ENCODE measurements around the gene HDC. TPM values are rescaled to one million over a fixed set of nuclear protein-coding genes. Genes with fewer than 3 reads are reported as not detected.

Gene HDC
- polyA plus RNA-seq, 1 experiment, result not detected

DNA sequence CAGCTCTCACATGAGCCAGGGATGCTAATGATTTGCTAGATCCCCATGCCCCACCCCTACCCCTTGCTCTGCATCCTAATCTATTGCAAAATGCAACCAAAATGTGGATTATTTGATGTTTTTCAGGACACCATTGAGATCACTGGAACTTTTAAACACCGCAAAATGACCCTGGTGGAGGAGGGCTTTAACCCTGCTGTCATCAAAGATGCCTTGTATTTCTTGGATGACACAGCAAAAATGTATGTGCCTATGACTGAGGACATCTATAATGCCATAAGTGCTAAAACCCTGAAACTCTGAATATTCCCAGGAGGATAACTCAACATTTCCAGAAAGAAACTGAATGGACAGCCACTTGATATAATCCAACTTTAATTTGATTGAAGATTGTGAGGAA, 29.7 kb downstream of the HDC start:
- no peaks in the 10 kb centered on the region for H3K27me3 ChIP-seq (ENCODE audit: control insufficient read depth, insufficient read depth, low read length)
- no peaks in the 10 kb centered on the region for H3K9me3 ChIP-seq (ENCODE audit: control insufficient read depth, insufficient read depth, low read length)
- TF ChIP-seq, protein P1, sequence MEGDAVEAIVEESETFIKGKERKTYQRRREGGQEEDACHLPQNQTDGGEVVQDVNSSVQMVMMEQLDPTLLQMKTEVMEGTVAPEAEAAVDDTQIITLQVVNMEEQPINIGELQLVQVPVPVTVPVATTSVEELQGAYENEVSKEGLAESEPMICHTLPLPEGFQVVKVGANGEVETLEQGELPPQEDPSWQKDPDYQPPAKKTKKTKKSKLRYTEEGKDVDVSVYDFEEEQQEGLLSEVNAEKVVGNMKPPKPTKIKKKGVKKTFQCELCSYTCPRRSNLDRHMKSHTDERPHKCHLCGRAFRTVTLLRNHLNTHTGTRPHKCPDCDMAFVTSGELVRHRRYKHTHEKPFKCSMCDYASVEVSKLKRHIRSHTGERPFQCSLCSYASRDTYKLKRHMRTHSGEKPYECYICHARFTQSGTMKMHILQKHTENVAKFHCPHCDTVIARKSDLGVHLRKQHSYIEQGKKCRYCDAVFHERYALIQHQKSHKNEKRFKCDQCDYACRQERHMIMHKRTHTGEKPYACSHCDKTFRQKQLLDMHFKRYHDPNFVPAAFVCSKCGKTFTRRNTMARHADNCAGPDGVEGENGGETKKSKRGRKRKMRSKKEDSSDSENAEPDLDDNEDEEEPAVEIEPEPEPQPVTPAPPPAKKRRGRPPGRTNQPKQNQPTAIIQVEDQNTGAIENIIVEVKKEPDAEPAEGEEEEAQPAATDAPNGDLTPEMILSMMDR (IDR thresholded peaks at IDR 0.05; ENCODE audit: low read depth, low read length), result no peak
- CTCF ChIA-PET, result no interaction called here
- DNase-seq (ENCODE audit: low read depth, low spot score), result no peak
- no peak overlapping the region for H3K27ac ChIP-seq (ENCODE audit: low read depth, low read length)
- H3K4me3 ChIP-seq (ENCODE audit: low read depth, low read length), result no peak overlapping the region
- POLR2A ChIA-PET, result no interaction called here

DNA sequence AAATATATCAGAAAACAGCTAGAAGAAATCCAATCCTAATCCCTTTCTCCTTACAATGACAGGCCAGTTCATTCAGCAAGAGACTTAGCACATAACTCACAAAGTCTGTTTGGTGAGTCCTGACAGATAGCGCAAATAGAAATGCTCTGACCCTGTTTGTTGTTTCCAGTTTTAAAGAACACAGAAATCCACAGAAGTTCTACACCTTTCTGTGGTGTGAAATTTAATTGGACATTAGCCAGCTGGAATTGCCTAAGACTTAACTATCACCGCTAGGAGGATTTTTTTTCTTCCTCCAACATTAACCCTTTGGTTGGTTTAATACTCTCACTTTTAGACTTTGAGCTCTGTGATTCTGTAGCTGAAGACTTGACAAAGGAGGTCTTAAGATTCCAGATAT, 30.8 kb downstream of the HDC start:
- TF ChIP-seq, protein P1 (IDR thresholded peaks at IDR 0.05; ENCODE audit: low read depth, low read length), result no peak
- DNase-seq (ENCODE audit: low read depth, low spot score), result no peak
- H3K9me3 ChIP-seq (ENCODE audit: control insufficient read depth, insufficient read depth, low read length), result no peaks in the 10 kb centered on the region
- ChIA-PET POLR2A (no interaction called here), CTCF (interaction anchor here (0.7 kb wide), 1 partner anchor 35 kb away, joined by 4 read pairs; no protein-coding TSS in a partner anchor)
- H3K27me3 ChIP-seq (ENCODE audit: control insufficient read depth, insufficient read depth, low read length), result no peaks in the 10 kb centered on the region
- H3K27ac ChIP-seq (ENCODE audit: low read depth, low read length), result no peak overlapping the region
- no peak overlapping the region for H3K4me3 ChIP-seq (ENCODE audit: low read depth, low read length)

DNA sequence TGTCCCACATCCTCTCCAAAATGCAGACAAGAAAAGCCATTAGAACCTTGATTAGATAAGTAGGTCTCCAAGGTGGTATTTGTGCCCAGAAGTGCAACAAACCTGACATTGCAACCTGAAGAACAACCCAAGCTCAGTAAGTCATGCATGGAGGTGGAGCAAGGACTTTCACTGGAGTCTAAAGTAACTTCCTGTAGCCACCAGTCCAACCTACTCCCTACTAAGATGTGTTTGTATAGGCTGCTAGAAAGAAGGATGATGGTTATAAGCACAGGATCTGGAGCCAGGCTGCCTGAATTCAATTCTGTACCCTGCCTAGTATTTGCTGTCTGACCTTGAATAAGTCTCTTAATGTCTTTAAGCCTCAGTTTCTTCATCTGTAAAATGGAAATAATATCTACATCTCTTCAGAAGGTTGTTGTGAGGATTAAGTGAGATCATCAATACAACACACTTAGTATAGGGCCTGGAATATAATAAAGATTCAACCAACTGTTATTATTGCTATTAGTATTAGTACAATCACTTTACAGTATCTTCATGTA, 32.3 kb downstream of the HDC start:
- POLR2A ChIA-PET, result no interaction called here
- no peaks in the 10 kb centered on the region for H3K9me3 ChIP-seq (ENCODE audit: control insufficient read depth, insufficient read depth, low read length)
- H3K27me3 ChIP-seq (ENCODE audit: control insufficient read depth, insufficient read depth, low read length), result no peaks in the 10 kb centered on the region
- CTCF ChIA-PET, result no interaction called here
- H3K27ac ChIP-seq (ENCODE audit: low read depth, low read length), result no peak overlapping the region
- TF ChIP-seq, protein P1 (IDR thresholded peaks at IDR 0.05; ENCODE audit: low read depth, low read length), result no peak
- no peak for DNase-seq (ENCODE audit: low read depth, low spot score)
- no peak overlapping the region for H3K4me3 ChIP-seq (ENCODE audit: low read depth, low read length)

DNA sequence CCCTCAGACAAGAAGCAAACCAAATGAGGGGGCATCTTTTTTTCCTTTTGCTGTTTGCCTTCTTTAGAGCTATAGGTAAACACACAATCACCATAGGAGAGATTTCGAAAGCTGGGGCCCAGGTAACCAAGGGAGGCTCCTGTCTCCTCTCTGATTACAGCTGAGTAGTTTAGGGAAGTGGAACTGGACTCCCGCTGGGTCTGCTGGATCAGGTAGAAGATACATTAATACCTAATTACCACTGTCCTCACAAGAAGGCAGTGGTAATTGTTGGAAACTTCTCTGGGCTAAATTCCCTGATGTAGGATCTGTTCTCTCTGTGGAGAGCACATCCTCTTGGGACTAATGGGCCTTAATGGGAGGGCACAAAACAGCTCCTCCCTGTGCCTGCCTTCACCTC, 32.7 kb downstream of the HDC start:
- TF ChIP-seq, protein P1 (IDR thresholded peaks at IDR 0.05; ENCODE audit: low read depth, low read length), result no peak
- Histone ChIP-seq H3K9me3 (ENCODE audit: control insufficient read depth, insufficient read depth, low read length) (no peaks in the 10 kb centered on the region), H3K4me3 (ENCODE audit: low read depth, low read length) (no peak overlapping the region), H3K27ac (ENCODE audit: low read depth, low read length) (no peak overlapping the region), H3K27me3 (ENCODE audit: control insufficient read depth, insufficient read depth, low read length) (no peaks in the 10 kb centered on the region)
- ChIA-PET CTCF (no interaction called here), POLR2A (no interaction called here)
- DNase-seq (ENCODE audit: low read depth, low spot score), result no peak

GRCh38 chr15:50231761-50232160, 33.8 kb downstream of the HDC start:
- no peak overlapping the region for H3K4me3 ChIP-seq (ENCODE audit: low read depth, low read length)
- ChIA-PET POLR2A (no interaction called here), CTCF (no interaction called here)
- H3K27ac ChIP-seq (ENCODE audit: low read depth, low read length), result no peak overlapping the region
- DNase-seq (ENCODE audit: low read depth, low spot score), result no peak
- TF ChIP-seq, protein P1 (IDR thresholded peaks at IDR 0.05; ENCODE audit: low read depth, low read length), result no peak
- no peaks in the 10 kb centered on the region for H3K9me3 ChIP-seq (ENCODE audit: control insufficient read depth, insufficient read depth, low read length)
- no peaks in the 10 kb centered on the region for H3K27me3 ChIP-seq (ENCODE audit: control insufficient read depth, insufficient read depth, low read length)

All from AG04450 (cell line).